Activated T-helper 17 cell treated with anti-CD3 and anti-CD28 coated beads, Interleukin-2, amount 50 U/mL, for 72 hours (primary cell): Measurements from ENCODE around the gene UBAC1. TPM values are rescaled to one million over a fixed set of nuclear protein-coding genes. Genes with fewer than 3 reads are reported as not detected.

ENCODE experiments used
- ATAC-seq: fragments of 150-1000 bp; cut with Tn5 transposase; replicated peaks from 2 replicates; pipeline ENCODE4 v1.10.0; 2021; ENCODE audit warnings: mild to moderate bottlenecking, moderate library complexity
- H3K27ac Mint-ChIP-seq: one replicate; pipeline ENCODE4 v1.8.0; 2022; ENCODE audit warnings: mixed read lengths
- H3K27me3 Mint-ChIP-seq: one replicate; pipeline ENCODE4 v1.8.0; 2022; ENCODE audit warnings: mixed read lengths
- H3K36me3 Mint-ChIP-seq: one replicate; pipeline ENCODE4 v1.8.0; 2022; ENCODE audit warnings: low read depth, mild to moderate bottlenecking, mixed read lengths
- H3K4me1 Mint-ChIP-seq: one replicate; pipeline ENCODE4 v1.8.0; 2022; ENCODE audit warnings: mixed read lengths
- H3K4me3 Mint-ChIP-seq: one replicate; pipeline ENCODE4 v1.8.0; 2022; ENCODE audit warnings: mild to moderate bottlenecking, mixed read lengths
- H3K9me3 Mint-ChIP-seq: one replicate; pipeline ENCODE4 v1.8.0; 2022; ENCODE audit warnings: mixed read lengths
- total RNA-seq, 2 donors: library from RNA; stranded (reverse); gene quantifications; one replicate each; pipeline ENCODE4 v1.2.3, GENCODE V29; 2022

UBAC1 gene
- total RNA-seq, 2 donors from 2014 or later, result 37.8 to 39.8 TPM

DNA sequence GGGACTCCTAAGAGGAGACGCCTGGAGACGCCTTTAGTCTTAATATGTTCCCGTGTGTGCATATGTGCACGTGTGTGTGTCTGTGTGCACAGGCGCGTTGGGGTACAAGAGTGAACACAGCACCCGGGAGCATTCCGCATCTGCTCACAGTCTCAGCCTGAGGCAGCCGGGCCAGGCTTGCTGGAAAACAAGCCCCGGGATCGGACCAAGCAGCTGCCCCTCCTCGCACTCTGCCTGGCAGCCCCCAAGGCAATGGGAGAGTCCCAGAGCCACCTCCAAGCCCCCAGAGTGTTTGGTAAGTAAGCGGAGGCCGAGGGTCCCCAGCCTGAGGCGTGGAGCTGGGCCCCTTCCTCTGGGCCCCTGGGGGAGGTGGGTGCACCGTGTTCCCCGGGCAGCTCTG, 27.3 kb upstream of the UBAC1 start:
- H3K27me3 Mint-ChIP-seq, result no peaks in the 10 kb centered on the region
- H3K4me3 Mint-ChIP-seq, result no peak overlapping the region
- H3K9me3 Mint-ChIP-seq, result no peaks in the 10 kb centered on the region
- H3K36me3 Mint-ChIP-seq, result no peaks in the 10 kb centered on the region
- ATAC-seq, result no peak
- no peaks in the 10 kb centered on the region for H3K4me1 Mint-ChIP-seq
- no peak overlapping the region for H3K27ac Mint-ChIP-seq

DNA sequence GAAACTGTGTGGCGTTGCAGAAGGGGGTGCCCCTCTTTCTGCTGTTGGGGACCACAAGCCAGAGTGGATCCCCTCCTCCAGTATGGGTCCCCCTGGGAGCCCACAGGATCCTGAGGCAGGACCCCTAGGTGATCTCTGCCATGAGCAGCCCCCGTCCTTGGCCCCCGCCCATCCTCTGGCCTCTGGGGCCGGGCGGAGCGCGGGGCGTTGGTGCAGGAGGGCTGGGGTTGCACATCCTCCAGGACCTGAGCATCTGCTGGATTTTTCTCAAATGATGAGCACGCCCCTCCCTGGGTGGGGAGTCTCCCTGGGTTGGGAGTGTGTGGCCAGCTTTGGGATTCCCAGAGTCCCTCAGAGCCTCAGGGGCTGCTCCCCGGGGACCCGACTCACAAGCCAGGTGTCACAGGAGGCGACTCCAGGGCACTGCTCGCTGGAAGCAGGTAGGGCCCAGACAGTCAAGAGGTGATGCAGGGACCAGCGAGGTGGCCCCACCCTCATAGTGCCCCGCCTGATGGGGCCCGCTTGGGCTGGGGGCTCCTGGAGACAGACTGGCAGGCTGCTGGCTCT, 26.7 kb upstream of the UBAC1 start:
- no peak for ATAC-seq

DNA sequence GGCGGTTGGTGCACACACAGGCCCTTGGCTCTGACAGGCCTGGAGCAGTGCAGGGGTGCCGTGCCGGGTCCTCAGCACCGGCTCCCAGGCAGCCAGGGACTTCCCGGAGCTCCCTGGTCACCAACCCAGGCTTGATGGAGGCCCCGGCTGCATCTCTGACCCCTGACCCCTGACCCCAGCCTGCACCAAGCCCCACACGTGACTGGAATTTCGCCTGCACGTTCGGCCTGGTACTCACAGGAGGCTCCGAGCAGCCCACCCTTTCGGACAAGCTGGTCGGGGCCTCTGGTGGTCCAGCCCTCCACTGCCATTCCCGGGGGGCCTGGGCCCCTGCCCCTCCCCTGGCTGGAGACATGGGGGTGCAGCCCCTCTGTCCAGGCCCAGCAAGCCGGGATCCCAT, 25.4 kb upstream of the UBAC1 start:
- Mint-ChIP-seq H3K4me1 (no peaks in the 10 kb centered on the region), H3K27me3 (no peaks in the 10 kb centered on the region), H3K36me3 (no peaks in the 10 kb centered on the region), H3K4me3 (no peak overlapping the region), H3K9me3 (no peaks in the 10 kb centered on the region), H3K27ac (no peak overlapping the region)
- ATAC-seq, result no peak

More for the DNA sequence above, 26.7 kb upstream of the UBAC1 start:
- Mint-ChIP-seq H3K9me3 (no peaks in the 10 kb centered on the region), H3K4me3 (no peak overlapping the region), H3K36me3 (no peaks in the 10 kb centered on the region), H3K27me3 (no peaks in the 10 kb centered on the region), H3K27ac (no peak overlapping the region), H3K4me1 (no peaks in the 10 kb centered on the region)

DNA sequence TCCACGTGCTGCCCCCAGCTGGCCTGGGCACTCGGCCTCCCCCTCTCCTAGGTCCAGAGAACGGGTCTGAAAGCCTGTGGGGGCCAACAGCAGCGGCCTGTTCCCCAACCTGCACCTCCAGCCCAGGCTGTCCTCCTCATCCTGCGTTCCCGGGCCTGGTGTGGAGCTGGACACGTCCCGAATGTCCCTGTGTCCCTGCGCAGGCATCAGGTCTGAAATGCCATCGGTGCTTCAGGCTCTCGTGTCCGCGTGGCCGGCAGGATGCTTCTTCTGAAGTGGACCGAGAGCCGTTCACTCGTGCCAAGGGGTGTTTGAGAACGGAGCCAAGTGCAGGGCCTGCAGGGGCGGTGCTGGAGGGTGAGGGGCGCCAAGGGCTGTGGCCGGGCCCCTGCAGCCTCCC, 24.7 kb upstream of the UBAC1 start:
- Mint-ChIP-seq H3K36me3 (no peaks in the 10 kb centered on the region), H3K9me3 (no peaks in the 10 kb centered on the region), H3K4me3 (no peak overlapping the region), H3K27me3 (no peaks in the 10 kb centered on the region), H3K4me1 (no peaks in the 10 kb centered on the region), H3K27ac (no peak overlapping the region)
- no peak for ATAC-seq

DNA sequence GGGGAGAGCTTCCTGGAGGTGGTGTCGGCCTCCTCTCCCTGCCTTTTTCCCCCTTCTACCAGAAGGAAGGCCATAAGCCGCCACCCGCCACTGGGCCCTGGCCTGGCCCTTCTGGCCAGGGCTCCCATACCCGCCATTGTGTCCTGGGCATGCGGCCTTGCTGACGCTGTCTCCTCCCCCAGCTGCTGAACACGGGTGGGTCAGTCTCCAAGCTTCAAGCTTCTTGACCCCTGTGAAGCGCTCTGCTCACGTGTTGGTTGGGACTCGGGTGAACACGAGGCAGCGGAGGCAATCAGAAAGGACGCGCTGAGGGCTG, 24.2 kb upstream of the UBAC1 start:
- Mint-ChIP-seq H3K9me3 (no peaks in the 10 kb centered on the region), H3K36me3 (no peaks in the 10 kb centered on the region), H3K27ac (no peak overlapping the region), H3K4me1 (no peaks in the 10 kb centered on the region), H3K27me3 (no peaks in the 10 kb centered on the region), H3K4me3 (no peak overlapping the region)
- no peak for ATAC-seq

DNA sequence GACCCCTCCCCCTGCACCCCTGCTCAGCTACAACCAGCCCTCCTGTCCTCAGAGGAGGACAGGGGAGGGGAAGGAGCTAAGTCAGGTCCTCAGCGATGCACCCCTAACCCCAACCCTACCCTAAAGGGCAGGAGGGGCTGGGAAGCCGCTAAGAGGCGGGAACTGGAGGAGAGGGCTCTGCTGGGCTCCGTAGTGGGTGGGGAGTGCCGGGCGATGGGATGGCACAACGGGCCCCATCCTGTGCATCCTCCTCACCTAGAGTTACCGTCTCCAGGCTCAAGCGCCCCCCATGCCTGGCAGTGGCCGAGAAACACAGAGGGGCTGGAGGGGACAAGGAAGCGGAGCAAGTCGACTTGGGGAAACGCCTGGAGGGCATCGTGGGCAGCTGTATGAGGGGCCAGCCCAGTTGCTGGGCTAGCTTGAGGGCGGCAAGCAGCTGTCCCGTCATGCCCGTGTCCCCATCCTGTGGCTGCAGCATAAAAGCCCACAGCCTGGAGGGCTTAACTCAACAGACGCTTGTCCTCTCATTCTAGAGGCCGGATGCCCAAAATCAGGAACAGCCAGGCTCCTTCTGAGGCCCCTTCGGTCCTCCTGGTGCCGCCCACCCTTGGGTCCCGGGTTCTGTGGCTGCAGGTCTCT, 23.0 kb upstream of the UBAC1 start:
- Mint-ChIP-seq H3K27ac (no peak overlapping the region), H3K4me3 (no peak overlapping the region), H3K27me3 (no peaks in the 10 kb centered on the region), H3K36me3 (no peaks in the 10 kb centered on the region), H3K4me1 (no peaks in the 10 kb centered on the region), H3K9me3 (no peaks in the 10 kb centered on the region)
- no peak for ATAC-seq

DNA sequence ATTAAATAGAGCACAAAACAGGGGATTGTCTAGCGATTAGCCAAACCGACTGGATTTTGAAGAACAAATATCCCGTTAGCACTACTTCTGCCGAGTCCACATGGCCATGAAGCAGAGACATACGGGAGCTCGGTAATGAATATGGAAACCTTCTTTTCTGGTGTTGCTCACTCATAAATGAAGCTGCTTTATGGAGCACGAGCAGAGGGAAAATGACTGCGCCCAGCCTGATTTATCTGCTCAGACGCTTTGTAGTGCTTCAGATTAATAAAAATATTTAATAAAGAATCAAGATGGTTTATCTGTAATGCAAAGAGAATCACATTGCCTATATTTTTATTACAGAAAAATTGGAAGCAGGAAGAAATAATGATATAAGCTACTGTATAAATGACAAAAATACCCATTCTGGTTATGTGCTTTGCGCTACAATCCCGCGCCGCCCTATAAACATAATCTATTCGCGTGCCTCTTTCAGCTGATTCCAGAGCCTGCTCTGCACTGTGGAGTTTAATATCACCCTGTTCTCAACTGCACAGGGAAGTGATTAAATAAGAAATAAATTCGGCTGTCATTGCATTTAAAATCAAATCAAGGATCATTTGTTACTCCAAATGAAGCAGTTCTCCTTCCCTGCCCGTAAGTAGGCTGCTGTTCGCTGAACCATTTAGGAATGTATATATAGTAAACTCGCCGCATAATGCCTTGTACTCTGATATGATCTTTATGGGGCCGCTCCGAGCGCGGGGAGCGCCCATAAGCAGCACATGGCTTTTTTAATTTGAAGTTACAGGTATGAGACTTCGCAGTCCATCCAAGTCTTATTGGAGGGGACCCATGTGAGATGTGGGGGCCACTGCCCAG, 22.3 kb upstream of the UBAC1 start:
- no peaks in the 10 kb centered on the region for H3K27me3 Mint-ChIP-seq
- no peak overlapping the region for H3K4me3 Mint-ChIP-seq
- H3K27ac Mint-ChIP-seq, result no peak overlapping the region
- H3K9me3 Mint-ChIP-seq, result no peaks in the 10 kb centered on the region
- ATAC-seq, result no peak
- H3K36me3 Mint-ChIP-seq, result no peaks in the 10 kb centered on the region
- no peaks in the 10 kb centered on the region for H3K4me1 Mint-ChIP-seq

DNA sequence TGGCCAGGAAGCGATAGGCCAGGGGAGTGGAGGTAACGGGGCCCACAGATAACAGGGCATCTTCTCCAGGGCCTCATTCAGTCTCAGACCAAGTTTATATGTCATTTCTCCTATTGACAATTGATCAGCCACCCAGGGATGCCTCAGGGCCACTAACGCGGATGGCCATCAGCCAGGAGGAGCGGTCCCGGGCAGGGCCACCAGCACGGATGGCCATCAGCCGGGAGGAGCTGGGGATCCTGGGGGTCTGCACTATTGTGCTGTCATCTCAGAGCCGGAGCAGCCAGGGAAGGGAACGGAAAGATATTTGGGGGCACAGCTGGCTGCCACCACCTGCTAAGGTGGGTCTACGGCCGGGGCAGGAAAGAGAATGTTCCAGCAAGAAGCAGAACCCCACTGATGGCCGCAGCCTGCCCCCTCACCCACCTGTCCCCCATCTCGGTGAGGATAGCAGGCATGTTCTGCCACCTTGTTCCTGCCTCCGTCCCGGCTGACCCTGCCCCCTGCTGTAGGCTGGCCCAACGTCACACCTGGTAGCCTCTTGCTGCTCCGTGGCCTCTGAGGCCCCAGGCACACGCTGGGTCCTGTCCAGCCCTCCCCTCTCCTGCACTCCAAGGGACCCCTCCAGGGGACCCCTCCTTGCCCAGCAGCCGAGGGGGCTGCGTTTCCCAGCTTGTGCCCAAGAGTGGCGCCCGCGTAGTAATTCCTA, 21.5 kb upstream of the UBAC1 start:
- H3K27ac Mint-ChIP-seq, result no peak overlapping the region

DNA sequence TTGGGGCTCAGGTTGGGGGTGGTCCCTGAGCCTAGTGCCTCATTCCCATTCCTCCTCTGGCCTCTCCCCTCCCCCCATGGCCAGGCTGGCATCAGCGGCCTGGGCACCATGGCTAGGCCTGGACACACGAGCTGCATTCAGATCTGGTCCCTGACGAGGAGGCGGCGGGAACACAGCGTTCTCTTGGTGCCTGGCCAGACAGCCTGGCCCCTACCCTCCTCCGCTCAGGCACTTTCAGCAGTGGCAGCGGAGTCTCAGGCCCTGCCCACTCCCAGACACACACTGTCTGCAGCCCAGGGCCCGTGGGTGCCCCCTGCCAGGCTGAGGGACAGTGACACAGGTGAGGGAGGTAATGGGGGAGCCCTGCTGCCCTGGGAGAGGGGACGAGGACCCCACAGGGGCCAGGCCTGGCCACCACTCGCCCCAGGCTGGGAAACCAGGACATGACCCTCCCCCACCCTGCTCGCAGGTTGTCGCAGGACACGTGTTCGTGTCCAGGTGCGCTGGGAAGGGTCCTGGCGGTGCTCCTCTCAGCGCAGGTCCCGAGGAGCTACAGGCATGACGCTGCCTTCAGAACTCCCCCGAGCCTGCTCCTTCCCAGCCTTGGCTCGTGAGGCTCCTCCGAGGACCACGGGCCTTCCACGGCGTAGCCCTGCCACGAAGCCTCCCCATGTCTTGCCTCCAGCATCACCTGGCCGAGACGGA, 19.9 kb upstream of the UBAC1 start:
- Mint-ChIP-seq H3K36me3 (no peaks in the 10 kb centered on the region), H3K4me3 (no peak overlapping the region), H3K27ac (no peak overlapping the region), H3K9me3 (no peaks in the 10 kb centered on the region), H3K27me3 (no peaks in the 10 kb centered on the region), H3K4me1 (peaks cover 5% of the 10 kb centered on the region)
- no peak for ATAC-seq

More for the DNA sequence above, 21.5 kb upstream of the UBAC1 start:
- H3K4me3 Mint-ChIP-seq, result no peak overlapping the region
- no peaks in the 10 kb centered on the region for H3K36me3 Mint-ChIP-seq
- no peaks in the 10 kb centered on the region for H3K9me3 Mint-ChIP-seq
- no peaks in the 10 kb centered on the region for H3K4me1 Mint-ChIP-seq
- H3K27me3 Mint-ChIP-seq, result no peaks in the 10 kb centered on the region
- ATAC-seq, result no peak

DNA sequence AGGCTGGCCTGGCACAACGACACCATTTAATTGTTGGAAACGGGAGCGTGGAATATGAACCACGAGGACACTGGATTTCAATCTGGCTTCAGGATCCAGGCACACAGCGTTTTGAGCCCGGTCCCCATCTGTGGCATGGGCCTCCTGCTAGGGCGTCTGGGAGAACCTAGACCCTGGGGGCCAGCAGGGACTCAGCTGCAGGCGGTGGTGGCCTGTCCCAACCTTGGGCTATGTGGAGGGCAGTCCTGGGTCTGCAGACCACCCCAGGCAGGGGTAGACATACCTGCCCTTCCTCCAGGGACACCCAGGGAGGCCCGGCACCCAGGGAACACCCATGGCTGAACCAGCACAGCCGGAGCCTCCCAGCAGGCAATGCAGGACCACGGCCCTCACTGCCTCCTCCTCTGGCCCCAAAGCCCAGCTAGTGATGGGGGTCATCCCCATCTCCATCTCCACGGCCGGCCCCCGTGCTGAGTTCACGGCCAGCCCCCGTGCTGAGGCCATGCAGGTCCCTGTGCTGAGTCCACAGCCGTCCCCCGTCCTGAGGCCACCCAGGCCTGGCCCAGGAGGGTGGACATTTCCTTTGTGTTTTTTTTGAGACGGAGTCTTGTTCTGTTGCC, 18.5 kb upstream of the UBAC1 start:
- peaks cover 5% of the 10 kb centered on the region for H3K4me1 Mint-ChIP-seq
- H3K27ac Mint-ChIP-seq, result no peak overlapping the region
- ATAC-seq, result no peak
- H3K9me3 Mint-ChIP-seq, result no peaks in the 10 kb centered on the region
- H3K4me3 Mint-ChIP-seq, result no peak overlapping the region
- no peaks in the 10 kb centered on the region for H3K27me3 Mint-ChIP-seq
- no peaks in the 10 kb centered on the region for H3K36me3 Mint-ChIP-seq

DNA sequence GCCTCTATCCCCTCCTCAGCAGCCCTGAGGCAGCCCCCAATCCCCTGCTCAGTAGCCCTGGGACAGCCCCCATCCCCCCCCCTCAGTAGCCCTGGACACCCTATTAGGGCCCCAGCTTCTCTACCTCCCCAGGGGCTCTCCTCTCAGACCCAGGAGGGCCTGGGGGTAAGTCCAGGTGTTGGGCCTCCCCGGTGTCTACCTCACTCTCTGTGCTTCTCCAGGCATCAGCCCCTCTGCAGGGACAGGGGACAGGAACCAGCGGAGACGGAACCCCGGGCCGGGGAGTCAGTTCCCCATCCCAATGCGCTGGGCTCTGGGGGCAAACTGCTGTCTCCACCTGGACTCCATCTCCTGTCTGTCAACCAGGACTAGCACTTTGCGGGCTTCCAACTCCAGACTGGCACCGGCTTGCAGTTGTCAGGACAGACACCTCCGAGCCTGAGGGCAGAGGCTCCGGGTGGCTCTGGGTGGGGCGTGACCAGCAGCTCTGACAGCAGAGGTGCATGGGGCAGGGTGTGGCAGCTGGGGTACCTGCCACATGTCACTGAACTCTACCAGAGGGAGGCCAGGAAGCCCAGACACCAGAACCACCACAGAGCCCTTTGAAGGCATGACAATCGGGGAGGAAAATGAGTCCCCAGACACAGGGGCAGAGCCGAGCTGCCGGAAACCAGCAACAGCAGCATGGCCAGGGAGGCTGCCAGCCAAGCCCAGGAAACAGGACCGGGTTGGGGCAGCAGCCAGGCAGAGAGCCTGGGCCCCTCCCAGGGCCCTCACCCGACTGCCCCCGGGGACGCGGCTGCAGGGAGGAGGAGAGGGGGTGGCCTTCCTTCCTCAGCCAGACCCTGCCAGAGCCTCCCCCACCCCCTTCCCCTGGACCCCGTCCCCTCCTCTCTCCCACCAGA, 17.7 kb upstream of the UBAC1 start:
- ATAC-seq, result peak; percentile 69
- Mint-ChIP-seq H3K36me3 (no peaks in the 10 kb centered on the region), H3K4me3 (peak overlapping the region; percentile 28), H3K27ac (no peak overlapping the region), H3K4me1 (peaks cover 5% of the 10 kb centered on the region), H3K27me3 (no peaks in the 10 kb centered on the region), H3K9me3 (no peaks in the 10 kb centered on the region)

DNA sequence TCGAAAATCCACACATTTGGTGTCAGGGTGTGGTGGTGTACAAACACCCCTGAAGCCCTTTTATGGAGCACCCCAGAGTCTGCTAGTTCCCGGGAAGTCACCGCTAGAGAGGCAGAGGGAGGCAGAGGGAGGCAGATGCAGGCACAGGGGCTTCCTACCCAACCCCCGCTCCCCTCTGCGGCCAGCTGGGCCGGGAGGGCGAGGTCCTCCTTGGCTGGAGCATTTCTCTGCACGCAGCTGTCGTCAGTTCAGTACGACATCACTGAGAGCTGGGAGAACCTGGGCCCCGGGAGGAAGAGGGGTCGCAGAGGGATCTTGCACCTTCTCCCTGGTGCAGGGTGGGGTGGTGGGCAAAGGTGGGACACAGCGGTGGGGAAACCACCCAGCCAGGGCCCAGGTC, 15.8 kb upstream of the UBAC1 start:
- H3K27ac Mint-ChIP-seq, result no peak overlapping the region
- H3K4me1 Mint-ChIP-seq, result peaks cover 5% of the 10 kb centered on the region
- no peaks in the 10 kb centered on the region for H3K36me3 Mint-ChIP-seq
- no peak overlapping the region for H3K4me3 Mint-ChIP-seq
- no peaks in the 10 kb centered on the region for H3K27me3 Mint-ChIP-seq
- ATAC-seq, result no peak
- no peaks in the 10 kb centered on the region for H3K9me3 Mint-ChIP-seq

DNA sequence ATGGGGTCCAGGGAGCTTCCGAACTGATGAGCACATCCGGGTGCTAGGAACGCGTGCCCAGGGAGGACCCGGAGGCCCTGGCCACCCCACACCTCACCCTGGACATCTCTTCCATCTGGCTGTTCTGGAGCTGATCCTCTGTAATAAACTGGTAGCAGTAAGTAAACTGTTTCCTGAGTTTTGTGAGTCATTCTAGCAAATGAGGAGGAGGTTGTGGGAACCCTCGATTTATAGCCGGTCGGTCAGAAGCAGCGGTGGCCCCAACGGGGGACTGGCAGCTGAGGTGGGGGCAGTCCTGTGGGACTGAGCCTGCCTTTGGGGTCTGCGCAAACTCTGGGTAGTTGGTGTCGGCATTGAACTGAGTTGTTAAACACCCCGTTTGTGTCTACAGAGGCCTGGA, 15.4 kb upstream of the UBAC1 start:
- Mint-ChIP-seq H3K4me3 (no peak overlapping the region), H3K27me3 (no peaks in the 10 kb centered on the region), H3K36me3 (no peaks in the 10 kb centered on the region), H3K27ac (no peak overlapping the region), H3K4me1 (peaks cover 5% of the 10 kb centered on the region), H3K9me3 (no peaks in the 10 kb centered on the region)
- no peak for ATAC-seq
